Stomach (tissue), 9 donors: ENCODE data around the gene CELF2. TPM values are rescaled to one million over a fixed set of nuclear protein-coding genes. Genes with fewer than 3 reads are reported as not detected.
A peak's percentile ranks its signal among the peaks of the same experiment; 100 is the strongest.

Experiments
- DNase-seq, 2 donors: peaks; one replicate each; pipeline versions ENCODE4 v3.0.0 to v3.0.0-alpha.2; 2013 to 2019
- H3K27ac ChIP-seq, 5 donors: fragments of 200-600 bp in 4 of 5; sonication (generic) in 4 of 5; one replicate each; pipeline ENCODE4 v1.5.1; 2013 to 2019; ENCODE audit warnings: mild to moderate bottlenecking in 1 of 5, moderate library complexity in 1 of 5
- H3K27me3 ChIP-seq, 3 donors: fragments of 200-600 bp; sonication (generic); one replicate each; pipeline ENCODE4 v1.5.1; 2017 to 2019; ENCODE audit warnings: mixed run types in 1 of 3
- H3K36me3 ChIP-seq, 4 donors: fragments of 200-600 bp; sonication (generic); 1 replicate in 3 of 4; 2 replicates in 1 of 4; pipeline ENCODE4 v1.5.1; 2016 to 2019
- H3K4me1 ChIP-seq, 4 donors: fragments of 200-600 bp; sonication (generic); one replicate each; pipeline ENCODE4 v1.5.1; 2016 to 2019
- H3K4me3 ChIP-seq, 4 donors: fragments of 200-600 bp; sonication (generic) in 3 of 4; one replicate each; pipeline ENCODE4 v1.5.1; 2016 to 2019; ENCODE audit warnings: mild to moderate bottlenecking in 1 of 4
- H3K9me3 ChIP-seq, 4 donors: fragments of 200-600 bp; sonication (generic); one replicate each; pipeline ENCODE4 v1.5.1; 2016 to 2019
- EP300 ChIP-seq: sonication (generic); formaldehyde crosslinking; IDR thresholded peaks from one replicate; pipeline ENCODE4 v1.6.1; 2017; ENCODE audit warnings: antibody characterized with exemption
- POLR2A ChIP-seq, 4 donors: fragments of 450-650 bp; IDR thresholded peaks; one replicate each; pipeline ENCODE4 v1.6.1; 2016; ENCODE audit warnings: antibody characterized with exemption in 4 of 4, control low read depth in 2 of 4, mild to moderate bottlenecking in 1 of 4, moderate library complexity in 1 of 4
- POLR2AphosphoS5 ChIP-seq, 3 donors: sonication (generic); formaldehyde crosslinking; IDR thresholded peaks; one replicate each; pipeline ENCODE4 v1.6.1; 2016; ENCODE audit warnings: antibody characterized with exemption in 3 of 3
- WGBS, 5 donors: extraction: QIAGEN DNeasy Blood & Tissue Kit in 3 of 5; methylation state at CpG; one replicate each; pipeline versions ENCODE4 v1.1.5 to v1.1.7; 2013 to 2018; 5-methylcytosine and 5-hydroxymethylcytosine counted together
- intact Hi-C: fragments of 100-400 bp; cut with DNase I; formaldehyde crosslinking; loops from one replicate; pipeline ENCODE4 v1.15.1; 2023; ENCODE audit warnings: low total_unique reads
- polyA plus RNA-seq, 3 donors: library from polyadenylated mRNA; stranded (reverse); fragments of 200-250 nt; gene quantifications; one replicate each; pipeline ENCODE4 v1.2.3, GENCODE V29; 2013
- total RNA-seq, 5 donors: library from RNA; depleted of rRNA; stranded (reverse); fragments of >200 nt; gene quantifications; one replicate each; pipeline versions ENCODE4 v1.1.0 to v1.2.3, GENCODE V29; 2014 to 2016
- TF ChIP-seq, protein P1 (sequence below), 7 experiments: fragments of 450-650 bp in 4 of 7; fragments of 200-600 bp in 3 of 7; sonication (generic) in 3 of 7; IDR thresholded peaks; one replicate each; pipeline ENCODE4 v1.5.1; 2016 to 2019; ENCODE audit warnings: antibody characterized with exemption in 7 of 7, control low read depth in 2 of 7, mild to moderate bottlenecking in 1 of 7
- donor health status: healthy with polysubstance abuse.
- donor health status: Bipolar disorder and iron deficiency.
- donor health status: healthy.

The CELF2 gene
- total and polyA plus RNA-seq, 8 donors = 3.9 to 65.3 (median 36.1) TPM

DNA sequence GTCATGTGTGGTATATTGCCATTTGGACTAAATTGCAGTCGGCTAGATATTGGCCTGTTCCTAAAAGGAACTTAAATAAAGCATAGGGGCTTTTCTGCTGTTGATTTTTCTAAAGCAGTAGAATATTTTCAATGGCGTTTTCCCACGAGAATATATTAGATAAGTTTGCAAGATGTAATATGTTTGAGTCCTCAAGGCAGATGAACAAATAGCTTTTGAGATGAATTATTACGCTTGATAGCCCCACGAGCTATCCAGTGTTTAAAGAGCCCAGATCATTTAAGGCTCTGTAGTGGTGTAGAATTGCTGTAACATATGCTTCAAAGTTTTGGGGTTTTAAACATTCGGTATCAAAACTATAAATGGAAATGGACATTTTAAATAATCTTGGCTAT lies 2.9 kb downstream of the CELF2 start:
- DNase-seq = no peak
- H3K4me3 ChIP-seq = no peak overlapping the region
- no peaks in the 10 kb centered on the region for H3K9me3 ChIP-seq
- H3K27me3 ChIP-seq = peaks cover 0 to 40% (median 23%) of the 10 kb centered on the region in 3 donors
- WGBS, 5 donors = 86 to 89% (median 88%) methylated on average over 6 of the region's 6 CpGs
- intact Hi-C loops = no loop called here
- peaks cover 6 to 22% (median 15%) of the 10 kb centered on the region in 4 donors for H3K4me1 ChIP-seq
- no peaks in the 10 kb centered on the region for H3K36me3 ChIP-seq
- no peak for TF ChIP-seq POLR2A (IDR thresholded peaks at IDR 0.05)
- TF ChIP-seq, protein P1, sequence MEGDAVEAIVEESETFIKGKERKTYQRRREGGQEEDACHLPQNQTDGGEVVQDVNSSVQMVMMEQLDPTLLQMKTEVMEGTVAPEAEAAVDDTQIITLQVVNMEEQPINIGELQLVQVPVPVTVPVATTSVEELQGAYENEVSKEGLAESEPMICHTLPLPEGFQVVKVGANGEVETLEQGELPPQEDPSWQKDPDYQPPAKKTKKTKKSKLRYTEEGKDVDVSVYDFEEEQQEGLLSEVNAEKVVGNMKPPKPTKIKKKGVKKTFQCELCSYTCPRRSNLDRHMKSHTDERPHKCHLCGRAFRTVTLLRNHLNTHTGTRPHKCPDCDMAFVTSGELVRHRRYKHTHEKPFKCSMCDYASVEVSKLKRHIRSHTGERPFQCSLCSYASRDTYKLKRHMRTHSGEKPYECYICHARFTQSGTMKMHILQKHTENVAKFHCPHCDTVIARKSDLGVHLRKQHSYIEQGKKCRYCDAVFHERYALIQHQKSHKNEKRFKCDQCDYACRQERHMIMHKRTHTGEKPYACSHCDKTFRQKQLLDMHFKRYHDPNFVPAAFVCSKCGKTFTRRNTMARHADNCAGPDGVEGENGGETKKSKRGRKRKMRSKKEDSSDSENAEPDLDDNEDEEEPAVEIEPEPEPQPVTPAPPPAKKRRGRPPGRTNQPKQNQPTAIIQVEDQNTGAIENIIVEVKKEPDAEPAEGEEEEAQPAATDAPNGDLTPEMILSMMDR (IDR thresholded peaks at IDR 0.05) = no peak
- TF ChIP-seq EP300 = no peak
- no peak for TF ChIP-seq POLR2AphosphoS5 (IDR thresholded peaks at IDR 0.05)
- no peak overlapping the region for H3K27ac ChIP-seq

DNA sequence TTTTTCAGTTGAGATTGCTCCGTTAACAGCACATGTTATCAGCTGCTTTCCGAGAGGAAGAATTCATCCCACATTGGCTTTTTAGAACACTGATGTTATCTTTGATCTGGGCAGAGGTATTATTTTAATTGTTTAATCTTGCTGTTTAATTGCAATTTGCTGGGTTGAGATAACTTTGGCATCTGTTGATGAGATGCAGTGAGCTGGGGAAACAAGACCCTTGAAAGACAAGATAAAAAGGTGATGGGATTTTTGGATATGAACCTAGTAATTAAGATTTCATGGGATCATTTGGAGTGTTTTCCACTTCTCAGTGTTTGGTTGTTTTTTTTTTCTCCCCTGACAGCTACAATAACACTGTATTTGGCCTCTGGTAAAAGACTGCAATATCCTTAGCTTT lies 4.5 kb downstream of the CELF2 start:
- H3K9me3 ChIP-seq = no peaks in the 10 kb centered on the region
- intact Hi-C loops = no loop called here
- peaks cover 0 to 28% (median 21%) of the 10 kb centered on the region in 3 donors for H3K27me3 ChIP-seq
- H3K27ac ChIP-seq = no peak overlapping the region
- no peaks in the 10 kb centered on the region for H3K36me3 ChIP-seq
- no peak for DNase-seq
- H3K4me3 ChIP-seq = no peak overlapping the region
- TF ChIP-seq, protein P1 (IDR thresholded peaks at IDR 0.05) = no peak
- TF ChIP-seq POLR2AphosphoS5 (IDR thresholded peaks at IDR 0.05) = no peak
- no peak for TF ChIP-seq EP300
- no peak for TF ChIP-seq POLR2A (IDR thresholded peaks at IDR 0.05)
- WGBS, 5 donors = 60 to 72% (median 70%) methylated on average over 2 of the region's 2 CpGs
- peaks cover 6 to 17% (median 13%) of the 10 kb centered on the region in 4 donors for H3K4me1 ChIP-seq

DNA sequence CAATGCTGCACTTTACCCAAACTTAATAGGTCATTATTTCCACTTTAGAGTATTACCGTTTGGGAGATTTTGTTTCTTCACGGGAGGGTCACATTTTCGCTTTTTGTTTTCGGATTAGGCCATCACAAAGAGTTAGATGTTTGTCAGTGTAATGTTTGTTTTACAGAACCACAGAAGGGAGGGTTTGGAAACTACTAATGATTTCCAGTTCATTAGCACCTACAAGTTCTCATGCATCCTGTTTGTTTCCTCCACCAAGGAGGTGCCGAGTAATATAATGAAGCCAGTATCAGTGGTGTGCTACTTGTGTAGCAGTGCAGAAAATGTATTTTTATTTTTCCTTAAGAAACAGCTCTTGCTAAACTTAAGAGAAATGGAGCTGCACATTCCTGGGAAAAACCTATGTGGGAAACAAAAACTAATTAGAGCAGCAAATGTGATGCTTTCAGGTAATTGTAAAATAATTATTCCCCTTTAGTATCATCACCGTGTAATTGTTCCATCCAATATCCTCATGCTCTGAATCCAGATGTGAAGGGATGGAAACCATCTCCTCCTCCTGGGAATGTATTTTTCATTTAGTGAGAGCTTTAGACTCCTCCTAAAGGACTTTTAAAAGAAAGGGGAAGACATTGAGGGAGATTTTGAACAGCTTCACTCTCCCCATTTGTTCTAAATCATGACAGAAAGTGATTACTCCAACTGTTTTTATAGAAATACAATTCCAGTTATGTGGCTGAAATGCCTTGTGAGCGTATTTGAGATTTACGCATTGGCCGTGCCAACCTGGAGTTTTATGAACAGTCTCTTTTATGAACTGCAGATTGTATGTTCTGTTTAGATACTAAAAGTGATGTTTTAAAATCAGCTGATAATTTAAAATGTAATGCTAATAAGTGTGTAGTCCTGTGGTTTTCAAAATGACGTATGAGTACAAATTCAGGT lies 5.6 kb downstream of the CELF2 start:
- WGBS, 5 donors = 83 to 91% (median 88%) methylated on average over 10 of the region's 10 CpGs
- no peaks in the 10 kb centered on the region for H3K9me3 ChIP-seq
- H3K27ac ChIP-seq = no peak overlapping the region
- DNase-seq = no peak
- TF ChIP-seq, protein P1 (IDR thresholded peaks at IDR 0.05) = no peak
- TF ChIP-seq EP300 = no peak
- no peak for TF ChIP-seq POLR2A (IDR thresholded peaks at IDR 0.05)
- TF ChIP-seq POLR2AphosphoS5 (IDR thresholded peaks at IDR 0.05) = no peak
- peaks cover 0 to 20% (median 13%) of the 10 kb centered on the region in 3 donors for H3K27me3 ChIP-seq
- intact Hi-C loops = no loop called here
- no peak overlapping the region for H3K4me3 ChIP-seq
- H3K4me1 ChIP-seq = peaks cover 6 to 12% (median 9%) of the 10 kb centered on the region in 4 donors
- no peaks in the 10 kb centered on the region for H3K36me3 ChIP-seq

DNA sequence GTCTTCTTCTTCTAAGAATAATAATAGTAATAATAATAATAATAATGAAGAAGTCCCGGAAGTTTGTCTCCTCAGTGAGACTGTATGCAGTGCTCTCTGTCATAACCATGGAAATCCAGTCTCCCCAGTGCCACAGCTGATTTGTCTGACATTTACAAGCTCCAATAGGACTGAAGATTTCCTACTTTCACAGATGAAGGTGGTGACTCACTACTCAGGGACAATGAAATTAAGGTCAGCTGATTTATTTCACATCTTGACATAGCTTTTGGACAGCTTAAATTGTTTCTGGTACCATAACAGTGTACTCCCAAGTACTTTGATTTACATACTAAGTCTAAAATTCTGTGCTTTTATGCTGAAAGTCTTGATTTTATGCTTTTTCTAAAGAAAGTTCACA lies 6.9 kb downstream of the CELF2 start:
- Histone ChIP-seq H3K27me3 (peaks cover 0 to 8% (median under 1%) of the 10 kb centered on the region in 3 donors), H3K4me1 (no peaks in the 10 kb centered on the region), H3K9me3 (no peaks in the 10 kb centered on the region), H3K36me3 (no peaks in the 10 kb centered on the region), H3K4me3 (no peak overlapping the region), H3K27ac (no peak overlapping the region)
- TF ChIP-seq POLR2AphosphoS5 (IDR thresholded peaks at IDR 0.05) (peak in 1 of 3 donors; percentile 25), EP300 (no peak)
- no peak for DNase-seq
- WGBS, 5 donors = 88 to 95% (median 92%) methylated on average over 1 of the region's 1 CpG
- intact Hi-C loops = no loop called here
